ENCODE measurements around the gene TMEM270. TPM values are rescaled to one million over a fixed set of nuclear protein-coding genes. Genes with fewer than 3 reads are reported as not detected.

Gene TMEM270
- total and polyA plus RNA-seq, 5 donors from 2014 or later: 0.34 TPM; not detected in 4

DNA sequence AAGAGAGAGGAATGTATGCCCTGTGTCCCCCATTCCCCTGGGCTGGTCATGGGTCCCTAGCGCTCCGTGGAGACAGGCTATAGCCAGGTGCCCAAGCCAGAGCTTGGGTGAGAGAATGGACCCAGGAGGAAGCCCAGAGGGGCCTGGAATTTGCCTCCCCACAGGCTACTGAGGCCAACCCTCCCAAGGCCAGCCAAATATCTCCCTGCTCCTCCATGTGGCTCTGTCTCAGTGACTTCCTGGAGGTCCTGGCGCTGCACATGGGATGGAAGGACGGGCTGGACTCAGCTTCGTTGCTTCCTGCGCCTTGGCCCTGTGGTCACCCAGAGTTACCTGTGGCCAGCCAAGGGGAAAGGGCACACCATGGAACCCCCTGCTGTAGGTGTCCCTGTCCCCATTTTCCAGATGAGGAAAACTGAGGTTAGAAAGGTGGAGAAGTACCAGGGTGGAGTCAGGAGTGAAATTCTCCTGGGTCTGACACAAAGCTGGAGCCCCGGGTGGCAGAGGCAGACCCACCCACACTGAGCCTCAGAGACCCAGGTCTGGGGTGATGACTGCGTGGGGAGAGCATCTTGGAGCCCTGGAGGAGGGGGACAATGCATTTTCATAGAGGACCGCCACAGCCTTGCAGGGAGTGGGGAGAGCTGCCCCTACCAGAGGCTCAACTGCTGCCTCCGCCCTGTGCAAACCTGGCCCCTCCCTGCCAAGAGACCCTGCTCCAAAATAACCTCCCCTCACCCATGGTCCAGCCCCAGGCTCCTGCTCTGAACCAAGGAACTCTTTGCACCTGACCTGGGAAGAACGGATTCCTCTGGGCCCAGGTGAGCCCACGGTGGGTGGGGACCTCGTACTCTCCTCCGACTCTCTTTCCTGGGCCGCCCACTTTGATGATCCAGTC, 42.6 kb downstream of the TMEM270 start:
- Histone ChIP-seq H3K4me3 (ENCODE audit: low read depth, low read length) (no peak overlapping the region), H3K27me3 (ENCODE audit: control insufficient read depth, insufficient read depth, low read length) (no peaks in the 10 kb centered on the region), H3K9me3 (ENCODE audit: control insufficient read depth in 2 of 2, low read length in 2 of 2) (no peaks in the 10 kb centered on the region), H3K36me3 (ENCODE audit: control insufficient read depth, insufficient read depth, low read length) (no peaks in the 10 kb centered on the region), H3K4me1 (ENCODE audit: control insufficient read depth, insufficient read depth, low read length, poor library complexity, severe bottlenecking) (no peaks in the 10 kb centered on the region), H3K27ac (ENCODE audit: insufficient read depth, low read length, poor library complexity, severe bottlenecking) (no peak overlapping the region)
- ATAC-seq (ENCODE audit: low read depth in 2 of 2) (no peak), DNase-seq (no peak)
- no peak overlapping the region for H3K27ac Mint-ChIP-seq
- H3K9me3 Mint-ChIP-seq: no peaks in the 10 kb centered on the region
- no peak overlapping the region for H3K4me3 Mint-ChIP-seq
- peaks cover 0 to 2% (median 0%) of the 10 kb centered on the region in 4 donors for H3K4me1 Mint-ChIP-seq
- H3K27me3 Mint-ChIP-seq: no peaks in the 10 kb centered on the region
- no peaks in the 10 kb centered on the region for H3K36me3 Mint-ChIP-seq

DNA sequence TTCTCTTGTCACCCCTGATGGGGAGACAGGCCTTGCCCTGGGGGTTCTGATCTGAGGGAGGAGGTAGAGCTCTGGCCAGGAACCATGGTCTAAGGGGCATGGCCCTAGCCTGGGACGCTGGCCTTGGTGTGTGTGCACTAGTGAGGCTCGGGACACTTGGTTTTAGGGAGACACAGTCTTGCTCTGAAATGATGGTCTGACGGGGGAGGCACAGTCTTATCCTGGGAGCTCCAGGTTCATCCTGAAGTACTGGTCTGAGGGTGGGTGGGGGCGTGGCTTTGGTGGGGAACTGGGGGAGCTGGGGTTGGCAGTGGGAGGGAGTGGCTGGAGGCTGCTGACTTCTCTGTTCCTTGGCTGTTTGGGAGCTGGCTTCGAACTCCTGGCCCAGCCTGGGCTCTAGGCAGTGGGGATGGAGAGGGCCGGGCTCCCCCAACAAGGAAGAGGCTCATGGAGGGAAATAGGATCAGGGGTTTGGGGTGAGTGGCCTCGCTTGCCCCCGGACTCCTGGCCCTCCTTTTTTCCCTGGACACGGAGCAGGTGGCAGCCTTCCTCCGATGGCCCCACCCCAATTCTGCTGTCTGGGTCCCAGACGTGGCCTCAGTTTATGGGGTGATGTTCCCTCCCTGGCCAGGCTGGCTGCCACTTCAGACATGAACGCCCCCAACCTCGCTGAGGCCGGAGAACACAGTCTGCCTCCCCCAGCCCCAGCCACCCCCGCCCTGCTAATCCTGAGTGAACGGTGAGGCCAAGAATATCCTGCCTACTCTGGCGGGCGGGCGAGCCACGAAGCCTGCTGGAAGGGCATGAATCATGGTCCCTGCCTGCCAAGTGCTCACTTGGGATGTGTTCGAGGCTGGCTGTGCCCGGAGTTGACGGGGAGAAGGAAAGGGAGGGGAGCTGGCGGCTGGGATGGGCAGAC, 43.5 kb downstream of the TMEM270 start:
- Histone ChIP-seq H3K4me3 (ENCODE audit: low read depth, low read length) (no peak overlapping the region), H3K36me3 (ENCODE audit: control insufficient read depth, insufficient read depth, low read length) (no peaks in the 10 kb centered on the region), H3K4me1 (ENCODE audit: control insufficient read depth, insufficient read depth, low read length, poor library complexity, severe bottlenecking) (no peaks in the 10 kb centered on the region), H3K27ac (ENCODE audit: insufficient read depth, low read length, poor library complexity, severe bottlenecking) (no peak overlapping the region), H3K27me3 (ENCODE audit: control insufficient read depth, insufficient read depth, low read length) (no peaks in the 10 kb centered on the region), H3K9me3 (ENCODE audit: control insufficient read depth in 2 of 2, low read length in 2 of 2) (no peaks in the 10 kb centered on the region)
- Mint-ChIP-seq H3K4me3 (no peak overlapping the region), H3K4me1 (peaks cover 0 to 2% (median 0%) of the 10 kb centered on the region in 4 donors), H3K27ac (peak overlapping the region in 1 of 3 donors; percentile 8), H3K9me3 (no peaks in the 10 kb centered on the region), H3K27me3 (no peaks in the 10 kb centered on the region), H3K36me3 (no peaks in the 10 kb centered on the region)
- ATAC-seq (ENCODE audit: low read depth in 2 of 2): no peak
- no peak for DNase-seq

DNA sequence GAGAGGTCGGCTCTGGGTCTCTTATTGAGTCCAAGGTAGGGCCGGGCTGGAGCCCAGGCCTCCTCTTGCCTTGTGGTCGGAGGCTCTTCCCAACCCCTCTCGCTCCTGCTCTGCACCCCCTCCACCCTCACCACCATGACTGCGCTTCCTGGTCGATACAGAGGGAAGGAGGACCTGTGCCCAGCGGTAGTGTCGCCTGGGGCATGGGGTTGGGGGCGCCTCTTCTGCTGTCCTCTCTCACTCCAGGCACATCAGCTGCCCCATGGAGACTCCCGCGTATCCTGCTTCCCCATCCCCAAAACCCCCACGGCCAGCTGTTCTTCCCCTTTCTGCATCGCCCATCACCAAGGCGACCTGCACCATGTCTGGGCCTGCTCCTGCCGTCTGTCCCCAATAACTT, 44.4 kb downstream of the TMEM270 start:
- H3K4me3 Mint-ChIP-seq: no peak overlapping the region
- H3K36me3 Mint-ChIP-seq: no peaks in the 10 kb centered on the region
- Histone ChIP-seq H3K36me3 (ENCODE audit: control insufficient read depth, insufficient read depth, low read length) (no peaks in the 10 kb centered on the region), H3K27ac (ENCODE audit: insufficient read depth, low read length, poor library complexity, severe bottlenecking) (no peak overlapping the region), H3K4me3 (ENCODE audit: low read depth, low read length) (no peak overlapping the region), H3K27me3 (ENCODE audit: control insufficient read depth, insufficient read depth, low read length) (no peaks in the 10 kb centered on the region), H3K4me1 (ENCODE audit: control insufficient read depth, insufficient read depth, low read length, poor library complexity, severe bottlenecking) (no peaks in the 10 kb centered on the region), H3K9me3 (ENCODE audit: control insufficient read depth in 2 of 2, low read length in 2 of 2) (no peaks in the 10 kb centered on the region)
- H3K27ac Mint-ChIP-seq: peak overlapping the region in 1 of 3 donors; percentile 8
- no peaks in the 10 kb centered on the region for H3K27me3 Mint-ChIP-seq
- ATAC-seq (ENCODE audit: low read depth in 2 of 2) (no peak), DNase-seq (no peak)
- H3K4me1 Mint-ChIP-seq: peaks cover 0 to 2% (median 0%) of the 10 kb centered on the region in 4 donors
- no peaks in the 10 kb centered on the region for H3K9me3 Mint-ChIP-seq

DNA sequence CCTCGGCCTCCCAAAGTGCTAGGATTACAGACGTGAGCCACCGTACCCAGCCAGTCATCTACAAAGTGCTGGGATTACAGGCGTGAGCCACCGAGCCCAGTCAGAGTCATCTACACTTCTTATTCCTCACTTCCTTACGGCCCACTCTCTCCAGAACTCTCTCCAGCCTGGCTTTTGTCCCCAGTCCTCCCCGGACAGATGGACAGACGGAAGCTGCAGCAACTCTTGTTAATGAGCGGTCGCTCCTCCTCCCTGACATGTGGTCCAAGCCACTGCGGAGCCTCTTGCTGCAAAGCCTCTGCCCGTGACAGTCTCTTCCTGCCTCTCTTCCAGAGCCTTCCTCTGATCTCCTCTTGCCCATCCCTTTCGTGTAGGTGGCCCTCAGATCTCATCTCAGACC, 45.9 kb downstream of the TMEM270 start:
- DNase-seq (no peak), ATAC-seq (ENCODE audit: low read depth in 2 of 2) (no peak)
- Histone ChIP-seq H3K4me3 (ENCODE audit: low read depth, low read length) (no peak overlapping the region), H3K36me3 (ENCODE audit: control insufficient read depth, insufficient read depth, low read length) (no peaks in the 10 kb centered on the region), H3K9me3 (ENCODE audit: control insufficient read depth in 2 of 2, low read length in 2 of 2) (no peaks in the 10 kb centered on the region), H3K4me1 (ENCODE audit: control insufficient read depth, insufficient read depth, low read length, poor library complexity, severe bottlenecking) (no peaks in the 10 kb centered on the region), H3K27ac (ENCODE audit: insufficient read depth, low read length, poor library complexity, severe bottlenecking) (no peak overlapping the region), H3K27me3 (ENCODE audit: control insufficient read depth, insufficient read depth, low read length) (no peaks in the 10 kb centered on the region)
- no peaks in the 10 kb centered on the region for H3K36me3 Mint-ChIP-seq
- H3K27me3 Mint-ChIP-seq: no peaks in the 10 kb centered on the region
- no peak overlapping the region for H3K27ac Mint-ChIP-seq
- H3K4me3 Mint-ChIP-seq: no peak overlapping the region
- no peaks in the 10 kb centered on the region for H3K9me3 Mint-ChIP-seq
- H3K4me1 Mint-ChIP-seq: peaks cover 0 to 2% (median 0%) of the 10 kb centered on the region in 4 donors

GRCh38 chr7:73907554-73908122, 46.7 kb downstream of the TMEM270 start:
- DNase-seq (no peak), ATAC-seq (ENCODE audit: low read depth in 2 of 2) (no peak)
- Mint-ChIP-seq H3K27me3 (no peaks in the 10 kb centered on the region), H3K4me1 (peaks cover 0 to 2% (median 0%) of the 10 kb centered on the region in 4 donors), H3K36me3 (no peaks in the 10 kb centered on the region), H3K27ac (no peak overlapping the region), H3K4me3 (no peak overlapping the region), H3K9me3 (no peaks in the 10 kb centered on the region)
- no peaks in the 10 kb centered on the region for H3K36me3 ChIP-seq (ENCODE audit: control insufficient read depth, insufficient read depth, low read length)
- H3K27me3 ChIP-seq (ENCODE audit: control insufficient read depth, insufficient read depth, low read length): no peaks in the 10 kb centered on the region
- no peaks in the 10 kb centered on the region for H3K4me1 ChIP-seq (ENCODE audit: control insufficient read depth, insufficient read depth, low read length, poor library complexity, severe bottlenecking)
- no peak overlapping the region for H3K4me3 ChIP-seq (ENCODE audit: low read depth, low read length)
- no peaks in the 10 kb centered on the region for H3K9me3 ChIP-seq (ENCODE audit: control insufficient read depth in 2 of 2, low read length in 2 of 2)
- H3K27ac ChIP-seq (ENCODE audit: insufficient read depth, low read length, poor library complexity, severe bottlenecking): no peak overlapping the region

DNA sequence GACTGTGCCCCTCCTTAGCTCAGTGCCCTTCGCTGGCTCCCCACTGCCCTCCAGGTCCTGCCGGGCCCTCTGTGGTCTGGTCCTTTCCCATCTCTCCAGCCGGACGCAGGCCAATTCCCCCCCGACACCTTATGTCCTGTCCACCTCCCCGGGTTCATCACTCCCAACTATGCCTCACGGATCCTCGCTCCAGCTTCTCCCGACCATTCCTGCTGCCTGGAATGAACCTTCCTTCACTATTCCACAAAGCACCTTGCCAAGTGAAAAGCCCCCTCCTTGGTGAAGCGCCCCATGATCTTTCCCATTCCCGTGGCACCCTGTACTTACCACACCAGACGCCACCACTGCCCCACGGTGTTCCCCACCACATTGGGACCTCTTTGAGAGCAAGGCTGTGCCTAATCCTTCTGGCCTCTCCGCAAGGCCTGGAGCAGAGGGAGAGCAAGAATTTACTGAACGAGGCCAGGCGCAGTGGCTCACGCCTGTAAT, 47.2 kb downstream of the TMEM270 start:
- Mint-ChIP-seq H3K27ac (no peak overlapping the region), H3K9me3 (no peaks in the 10 kb centered on the region), H3K4me3 (no peak overlapping the region), H3K36me3 (no peaks in the 10 kb centered on the region), H3K4me1 (peaks cover 0 to 2% (median 0%) of the 10 kb centered on the region in 4 donors), H3K27me3 (no peaks in the 10 kb centered on the region)
- Histone ChIP-seq H3K27ac (ENCODE audit: insufficient read depth, low read length, poor library complexity, severe bottlenecking) (no peak overlapping the region), H3K4me3 (ENCODE audit: low read depth, low read length) (no peak overlapping the region), H3K36me3 (ENCODE audit: control insufficient read depth, insufficient read depth, low read length) (no peaks in the 10 kb centered on the region), H3K27me3 (ENCODE audit: control insufficient read depth, insufficient read depth, low read length) (no peaks in the 10 kb centered on the region), H3K9me3 (ENCODE audit: control insufficient read depth in 2 of 2, low read length in 2 of 2) (no peaks in the 10 kb centered on the region), H3K4me1 (ENCODE audit: control insufficient read depth, insufficient read depth, low read length, poor library complexity, severe bottlenecking) (no peaks in the 10 kb centered on the region)
- no peak for ATAC-seq (ENCODE audit: low read depth in 2 of 2)
- no peak for DNase-seq

- ATAC-seq (ENCODE audit: low read depth in 2 of 2) (no peak), DNase-seq (no peak)
- H3K9me3 ChIP-seq (ENCODE audit: control insufficient read depth in 2 of 2, low read length in 2 of 2): no peaks in the 10 kb centered on the region
- no peaks in the 10 kb centered on the region for H3K27me3 Mint-ChIP-seq
- H3K36me3 ChIP-seq (ENCODE audit: control insufficient read depth, insufficient read depth, low read length): no peaks in the 10 kb centered on the region
- H3K27ac Mint-ChIP-seq: no peak overlapping the region
- H3K4me1 Mint-ChIP-seq: peaks cover 0 to 2% (median 0%) of the 10 kb centered on the region in 4 donors
- H3K9me3 Mint-ChIP-seq: peaks cover 0 to 2% (median 0%) of the 10 kb centered on the region in 7 donors
- no peak overlapping the region for H3K4me3 ChIP-seq (ENCODE audit: low read depth, low read length)
- no peak overlapping the region for H3K4me3 Mint-ChIP-seq
- H3K27ac ChIP-seq (ENCODE audit: insufficient read depth, low read length, poor library complexity, severe bottlenecking): no peak overlapping the region
- H3K4me1 ChIP-seq (ENCODE audit: control insufficient read depth, insufficient read depth, low read length, poor library complexity, severe bottlenecking): no peaks in the 10 kb centered on the region
- H3K27me3 ChIP-seq (ENCODE audit: control insufficient read depth, insufficient read depth, low read length): no peaks in the 10 kb centered on the region
- H3K36me3 Mint-ChIP-seq: no peaks in the 10 kb centered on the region
Measured at GRCh38 chr7:73909051-73909941, 48.3 kb downstream of the TMEM270 start.
